Middle frontal gyrus (tissue), 1 donor: Measurements from ENCODE around the gene CST8.

Source experiments
- DNase-seq: peaks from one replicate; pipeline ENCODE4 v3.0.0-alpha.2; 2015; ENCODE audit warnings: low spot score; ENCODE audit errors: extremely low spot score

CST8 gene

GRCh38 chr20:23475395-23475794 lies 15.5 kb upstream of the CST8 start:
- no peak for DNase-seq

DNA sequence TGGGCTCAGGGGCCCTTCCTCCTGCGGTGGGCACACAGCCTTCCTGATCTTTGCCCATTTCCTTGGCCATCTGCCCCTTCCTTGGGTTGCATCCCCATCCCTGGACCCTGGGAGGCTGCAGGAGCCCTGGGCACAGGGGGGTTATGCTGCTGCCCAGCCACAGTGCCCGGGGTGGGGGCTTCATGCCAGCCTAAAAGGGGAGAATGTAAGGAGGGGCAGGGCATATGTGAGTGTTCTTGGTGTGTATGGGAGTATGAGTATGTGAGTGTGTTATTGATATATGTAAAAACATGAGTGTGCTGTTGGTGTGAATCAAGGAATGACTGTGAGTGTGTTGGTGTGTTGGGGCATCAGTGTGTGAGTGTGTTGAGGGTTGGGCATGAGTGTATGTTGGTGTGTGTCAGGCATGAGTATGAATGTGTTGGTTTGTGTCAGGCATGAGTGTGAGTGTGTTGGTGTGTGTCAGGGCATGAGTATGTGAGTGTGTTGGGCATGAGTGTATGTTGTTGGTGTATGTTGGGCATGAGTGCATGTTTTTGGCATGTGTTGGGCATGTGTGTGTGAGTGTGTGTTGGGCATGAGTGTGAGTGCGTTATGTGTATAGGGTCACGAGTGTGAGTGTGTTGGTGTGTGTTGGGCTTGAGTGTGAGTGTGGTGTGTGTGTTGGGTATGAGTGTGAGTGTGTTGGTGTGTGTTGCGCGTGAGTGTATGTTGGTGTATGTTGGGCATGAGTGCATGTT lies 14.7 kb upstream of the CST8 start:
- no peak for DNase-seq

GRCh38 chr20:23477223-23477622 lies 13.7 kb upstream of the CST8 start:
- DNase-seq: no peak

GRCh38 chr20:23479043-23479442 lies 11.9 kb upstream of the CST8 start:
- DNase-seq: no peak

GRCh38 chr20:23482138-23482537 lies 8.8 kb upstream of the CST8 start:
- no peak for DNase-seq

DNA sequence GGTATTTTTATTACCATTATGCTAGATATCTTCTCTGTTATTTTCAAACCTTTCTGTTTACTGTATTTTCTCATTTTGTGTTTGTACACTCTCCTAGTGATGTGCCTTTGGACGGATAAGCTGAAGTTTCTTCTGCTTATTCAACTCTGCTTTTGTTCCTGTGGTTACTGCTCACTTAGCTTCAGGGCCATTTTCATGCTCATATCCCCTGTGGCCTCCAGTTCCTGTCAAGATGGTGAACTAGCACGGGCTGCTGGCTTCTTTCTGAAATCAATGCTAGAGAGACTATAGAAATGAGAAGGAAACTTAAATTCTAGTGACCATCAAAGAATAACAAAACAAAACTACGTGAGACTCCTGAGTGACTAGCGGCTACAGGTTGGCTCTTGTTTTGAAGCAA lies 6.8 kb upstream of the CST8 start:
- no peak for DNase-seq

- no peak for DNase-seq
These were observed 2.4 kb upstream of the CST8 start for GRCh38 chr20:23488470-23488869.

DNA sequence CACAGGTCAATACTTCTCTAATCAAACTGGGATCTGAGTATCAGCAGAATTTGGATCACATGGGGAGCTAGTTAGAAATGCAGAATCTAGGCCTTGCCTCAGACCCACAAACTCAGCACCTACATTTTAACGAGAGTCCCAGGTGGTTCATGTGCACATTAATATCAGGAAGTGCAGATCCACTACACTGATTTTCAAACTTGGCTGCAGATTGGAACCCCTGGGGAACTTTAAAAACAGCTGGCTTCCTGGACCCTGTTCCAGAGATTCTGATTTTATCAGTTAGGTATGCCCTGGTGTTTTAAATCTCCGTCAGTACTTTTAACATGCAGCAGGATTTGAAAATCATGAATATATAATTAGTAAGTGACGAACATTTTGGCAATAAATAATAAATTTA lies 1.9 kb upstream of the CST8 start:
- DNase-seq: no peak

GRCh38 chr20:23492292-23492691 lies 1.4 kb downstream of the CST8 start:
- DNase-seq: no peak

DNA sequence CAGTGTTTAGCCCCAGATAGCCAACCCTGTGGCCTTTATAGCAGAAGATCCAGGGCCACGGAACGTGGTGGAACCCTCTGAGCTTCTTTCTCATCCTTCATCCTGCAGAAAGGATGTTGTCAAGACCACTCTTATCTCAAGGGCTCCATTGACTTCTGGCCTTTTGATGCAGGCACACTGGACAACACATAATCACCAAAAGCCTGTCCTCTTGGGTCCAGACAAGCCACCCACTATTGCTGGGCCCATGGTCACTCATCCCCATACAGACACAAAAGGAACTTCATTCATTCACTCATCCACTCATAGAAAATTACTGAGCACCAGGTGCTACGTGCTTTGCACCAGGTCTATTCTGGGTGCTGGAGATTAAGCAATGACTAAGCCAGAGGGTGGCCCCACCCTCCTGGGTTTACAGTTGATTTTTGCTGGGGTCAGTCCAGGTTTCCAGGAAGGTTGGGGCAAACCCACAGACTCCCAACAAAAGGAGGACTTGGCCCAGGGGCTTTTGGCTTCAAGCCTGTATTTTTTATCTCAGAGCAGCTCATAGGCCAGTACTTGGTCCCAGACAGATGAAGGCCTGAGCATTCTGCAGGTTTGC lies 2.4 kb downstream of the CST8 start:
- no peak for DNase-seq

DNA sequence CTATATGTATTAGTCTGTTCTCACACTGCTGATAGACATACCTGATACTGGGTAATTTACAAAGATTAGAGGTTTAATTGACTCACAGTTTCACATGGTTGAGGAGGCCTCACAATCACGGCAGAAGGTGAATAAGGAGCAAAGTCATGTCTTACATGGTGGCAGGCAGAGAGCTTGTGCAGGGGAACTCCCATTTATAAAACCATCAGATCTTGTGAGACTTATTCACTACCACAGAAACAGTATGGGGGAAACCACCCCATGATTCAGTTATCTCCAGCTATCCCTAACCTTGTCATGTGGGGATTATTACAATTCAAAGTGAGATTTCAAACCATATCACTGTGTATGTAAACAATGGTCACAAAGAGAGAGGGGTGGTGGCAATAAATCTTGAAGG lies 6.6 kb downstream of the CST8 start:
- no peak for DNase-seq

DNA sequence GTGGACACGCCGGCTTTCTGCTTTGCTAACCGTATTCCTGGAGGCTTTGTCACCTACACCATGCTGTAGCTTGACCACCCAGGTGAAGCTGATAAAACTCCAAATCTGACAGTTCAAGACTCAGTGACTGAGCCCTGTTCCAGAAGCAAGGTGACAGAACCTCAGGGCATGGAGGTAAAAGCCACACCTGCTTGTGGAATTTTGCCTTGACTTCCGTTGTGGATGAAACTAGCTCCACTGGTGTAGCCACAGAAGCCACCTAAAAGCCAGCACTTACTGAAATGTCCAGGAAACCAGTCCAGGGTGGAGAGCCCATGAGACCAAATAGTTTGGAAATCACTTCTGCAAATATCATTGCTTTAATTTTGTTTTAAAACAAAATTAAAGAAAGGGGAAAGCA lies 11.0 kb downstream of the CST8 start:
- no peak for DNase-seq

DNA sequence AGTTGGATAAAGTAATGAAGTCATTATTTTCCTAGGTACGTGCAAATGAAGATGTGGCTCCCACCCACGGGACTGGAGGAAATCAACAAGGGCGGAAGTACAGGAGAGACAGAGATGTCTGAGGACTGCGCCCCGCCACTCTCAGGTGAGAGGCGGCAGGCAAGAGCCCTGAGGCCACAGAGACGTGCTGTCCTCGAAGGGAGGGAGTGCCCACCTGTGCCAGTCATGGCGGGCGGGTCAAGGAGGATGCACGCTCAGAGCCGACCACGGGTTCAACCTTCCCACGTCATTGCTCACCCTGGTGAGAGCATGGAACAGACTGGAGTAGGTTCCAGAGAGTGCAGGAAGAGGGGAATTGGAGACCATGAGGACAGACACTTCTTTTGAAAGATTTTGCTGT lies 12.7 kb downstream of the CST8 start:
- DNase-seq: no peak

GRCh38 chr20:23507346-23507745 lies 16.4 kb downstream of the CST8 start:
- DNase-seq: no peak

GRCh38 chr20:23508449-23509229 lies 17.7 kb downstream of the CST8 start:
- DNase-seq: no peak

GRCh38 chr20:23509247-23509913 lies 18.5 kb downstream of the CST8 start:
- no peak for DNase-seq

DNA sequence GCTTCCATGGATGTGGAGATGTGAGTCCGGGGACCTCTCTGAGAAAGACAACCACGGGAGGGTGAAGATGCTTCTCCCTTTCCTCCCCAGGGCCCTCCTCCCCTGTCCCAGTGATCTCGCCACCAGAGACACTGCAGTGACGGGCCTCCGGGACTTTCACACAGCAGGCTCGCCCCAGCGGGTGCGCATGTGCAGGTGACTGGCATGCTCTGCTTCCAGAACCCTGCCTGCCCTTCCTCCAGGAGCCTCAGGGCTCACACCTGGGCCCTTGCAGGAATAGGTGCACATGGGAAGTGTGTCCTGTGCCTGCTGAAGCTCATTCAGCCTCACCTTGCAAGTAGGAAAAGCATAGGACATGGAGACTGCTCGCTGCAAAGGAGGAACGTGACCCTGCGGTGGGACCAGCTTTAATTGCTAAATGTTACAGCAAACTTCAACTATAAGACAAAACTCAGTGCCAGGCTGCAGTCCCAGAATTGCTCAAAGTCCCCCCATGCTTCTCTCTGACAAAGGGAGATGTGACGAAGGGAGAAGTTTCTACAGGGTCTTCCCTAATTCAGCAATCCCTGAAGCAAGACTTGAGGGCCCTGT lies 19.2 kb downstream of the CST8 start:
- no peak for DNase-seq

- DNase-seq: no peak
These were observed 22.2 kb downstream of the CST8 start for GRCh38 chr20:23513164-23513563.

GRCh38 chr20:23514848-23515247 lies 23.9 kb downstream of the CST8 start:
- no peak for DNase-seq

GRCh38 chr20:23515250-23515939 lies 24.5 kb downstream of the CST8 start:
- no peak for DNase-seq

DNA sequence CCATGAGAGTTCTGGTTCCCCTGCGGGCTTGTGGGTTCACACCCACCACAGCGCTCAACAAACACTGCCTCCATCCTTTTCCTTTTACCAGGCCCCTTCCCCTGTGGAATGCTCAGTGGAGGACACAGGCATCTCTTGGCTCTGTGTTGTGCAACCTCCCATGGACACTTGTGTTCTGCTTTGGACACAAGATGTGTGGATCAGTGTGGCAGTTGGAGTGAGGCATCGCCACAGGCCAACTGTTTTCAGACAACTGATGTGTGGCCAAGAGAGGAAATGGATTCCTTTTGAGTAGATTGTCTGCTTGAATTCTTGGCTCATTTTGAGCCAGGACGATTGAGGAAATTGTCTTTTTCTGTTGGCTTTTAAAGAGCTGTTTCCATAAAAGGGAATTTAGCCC lies 26.8 kb downstream of the CST8 start:
- DNase-seq: no peak
